ACC112 (cell line): Measurements from ENCODE around the gene CST1.
"Not testable (repeated sequence)": the region's sequence is repeated elsewhere in the genome, so short reads cannot be mapped to it uniquely, and the experiment has no call there.

ENCODE experiments used
- H2AFZ ChIP-seq: fragments of 200-600 bp; sonication (generic); one replicate; pipeline ENCODE4 v1.6.0; 2017; ENCODE audit warnings: antibody characterized with exemption, low read length; ENCODE audit not compliant: unreplicated experiment
- H3K27ac ChIP-seq: fragments of 200-600 bp; sonication (generic); 2 replicates; pipeline ENCODE4 v1.5.1; 2014; ENCODE audit warnings: low read depth, mild to moderate bottlenecking, antibody characterized with exemption, low read length, moderate library complexity
- H3K27me3 ChIP-seq: fragments of 200-600 bp; sonication (generic); 2 replicates; pipeline ENCODE4 v1.6.1; 2014; ENCODE audit warnings: mild to moderate bottlenecking, antibody characterized with exemption, low read length, moderate library complexity, mixed read lengths; ENCODE audit not compliant: insufficient read depth
- H3K36me3 ChIP-seq: fragments of 200-600 bp; sonication (generic); 2 replicates; pipeline ENCODE4 v1.6.1; 2016; ENCODE audit warnings: mild to moderate bottlenecking, antibody characterized with exemption, low read length, moderate library complexity, mixed read lengths; ENCODE audit not compliant: insufficient read depth
- H3K4me1 ChIP-seq: fragments of 200-600 bp; sonication (generic); one replicate; pipeline ENCODE4 v1.6.1; 2016; ENCODE audit warnings: low read length, mixed read lengths; ENCODE audit not compliant: insufficient read depth, unreplicated experiment, control insufficient read depth
- H3K4me3 ChIP-seq: fragments of 200-600 bp; sonication (generic); 2 replicates; pipeline ENCODE4 v1.5.1; 2014; ENCODE audit warnings: mild to moderate bottlenecking, low read depth, low read length
- H3K79me2 ChIP-seq: fragments of 200-600 bp; sonication (generic); one replicate; pipeline ENCODE4 v1.6.0; 2016; ENCODE audit warnings: low read length; ENCODE audit not compliant: control insufficient read depth, unreplicated experiment, insufficient read depth

CST1 gene

GRCh38 chr20:23750786-23751185 is at the start of gene CST1:
Gene CST1, minus strand, starts transcription at chr20:23750935. Its CDS starts 69 bp downstream, at chr20:23750866.
- H3K4me3 ChIP-seq, H3K27me3 ChIP-seq, H2AFZ ChIP-seq, H3K27ac ChIP-seq, H3K79me2 ChIP-seq, H3K36me3 ChIP-seq: not testable (repeated sequence)
- H3K4me1 ChIP-seq: peaks cover 27% of the 10 kb centered on the region

- peaks cover 15% of the 10 kb centered on the region for H3K27me3 ChIP-seq
- H3K4me3 ChIP-seq, H3K4me1 ChIP-seq, H3K79me2 ChIP-seq, H3K27ac ChIP-seq, H2AFZ ChIP-seq, H3K36me3 ChIP-seq: not testable (repeated sequence)
Measured at GRCh38 chr20:23799216-23799847, 48.6 kb upstream of the CST1 start.

- Histone ChIP-seq H2AFZ (no peak overlapping the region), H3K27me3 (peaks cover 33% of the 10 kb centered on the region), H3K27ac (no peak overlapping the region), H3K4me1 (no peaks in the 10 kb centered on the region), H3K36me3 (no peaks in the 10 kb centered on the region), H3K4me3 (no peak overlapping the region), H3K79me2 (no peaks in the 10 kb centered on the region)
Measured at GRCh38 chr20:23795526-23795925, 44.8 kb upstream of the CST1 start.

GRCh38 chr20:23794841-23795240 is 44.1 kb upstream of the CST1 start:
- H3K4me3 ChIP-seq: no peak overlapping the region
- H3K79me2 ChIP-seq: no peaks in the 10 kb centered on the region
- H3K36me3 ChIP-seq: no peaks in the 10 kb centered on the region
- H2AFZ ChIP-seq: no peak overlapping the region
- no peaks in the 10 kb centered on the region for H3K4me1 ChIP-seq
- H3K27me3 ChIP-seq: peaks cover 33% of the 10 kb centered on the region
- H3K27ac ChIP-seq: no peak overlapping the region

GRCh38 chr20:23794065-23794464 is 43.3 kb upstream of the CST1 start:
- Histone ChIP-seq H3K27ac (no peak overlapping the region), H3K4me1 (no peaks in the 10 kb centered on the region), H3K4me3 (no peak overlapping the region), H3K79me2 (no peaks in the 10 kb centered on the region), H2AFZ (no peak overlapping the region), H3K36me3 (no peaks in the 10 kb centered on the region), H3K27me3 (peaks cover 36% of the 10 kb centered on the region)

- peaks cover 1% of the 10 kb centered on the region for H3K4me1 ChIP-seq
- no peak overlapping the region for H2AFZ ChIP-seq
- H3K4me3 ChIP-seq: no peak overlapping the region
- H3K27ac ChIP-seq: no peak overlapping the region
- H3K27me3 ChIP-seq: peaks cover 28% of the 10 kb centered on the region
- no peaks in the 10 kb centered on the region for H3K36me3 ChIP-seq
- no peaks in the 10 kb centered on the region for H3K79me2 ChIP-seq
Measured at GRCh38 chr20:23783447-23783846, 32.7 kb upstream of the CST1 start.

GRCh38 chr20:23782366-23782983 is 31.7 kb upstream of the CST1 start:
- Histone ChIP-seq H3K4me1 (peaks cover 3% of the 10 kb centered on the region), H3K4me3 (no peak overlapping the region), H3K27me3 (peaks cover 28% of the 10 kb centered on the region), H3K36me3 (no peaks in the 10 kb centered on the region), H2AFZ (no peak overlapping the region), H3K79me2 (no peaks in the 10 kb centered on the region), H3K27ac (no peak overlapping the region)

GRCh38 chr20:23778676-23779075 is 27.9 kb upstream of the CST1 start:
- H3K79me2 ChIP-seq, H3K36me3 ChIP-seq, H3K4me1 ChIP-seq, H3K27me3 ChIP-seq, H3K27ac ChIP-seq, H3K4me3 ChIP-seq, H2AFZ ChIP-seq: not testable (repeated sequence)

GRCh38 chr20:23777380-23777779 is 26.6 kb upstream of the CST1 start:
- H3K27ac ChIP-seq, H2AFZ ChIP-seq, H3K4me3 ChIP-seq, H3K79me2 ChIP-seq, H3K36me3 ChIP-seq, H3K4me1 ChIP-seq: not testable (repeated sequence)
- H3K27me3 ChIP-seq: peaks cover 13% of the 10 kb centered on the region

- Histone ChIP-seq H3K79me2 (no peaks in the 10 kb centered on the region), H3K36me3 (no peaks in the 10 kb centered on the region), H3K27me3 (peaks cover 18% of the 10 kb centered on the region), H2AFZ (no peak overlapping the region), H3K4me3 (no peak overlapping the region), H3K4me1 (peaks cover 3% of the 10 kb centered on the region), H3K27ac (no peak overlapping the region)
Measured at GRCh38 chr20:23776067-23776771, 25.5 kb upstream of the CST1 start.

GRCh38 chr20:23774081-23774480 is 23.3 kb upstream of the CST1 start:
- Histone ChIP-seq H3K27ac (no peak overlapping the region), H2AFZ (no peak overlapping the region), H3K36me3 (no peaks in the 10 kb centered on the region), H3K4me3 (no peak overlapping the region), H3K79me2 (no peaks in the 10 kb centered on the region), H3K27me3 (peaks cover 26% of the 10 kb centered on the region), H3K4me1 (peaks cover 3% of the 10 kb centered on the region)
